Transverse colon (tissue), 4 donors: ENCODE data around the gene CNOT4.
"Not testable (repeated sequence)": the region's sequence is repeated elsewhere in the genome, so short reads cannot be mapped to it uniquely, and the experiment has no call there.

Experiments used
- EP300 ChIP-seq: sonication (generic); formaldehyde crosslinking; IDR thresholded peaks from one replicate; pipeline ENCODE4 v1.6.1; 2017; ENCODE audit warnings: antibody characterized with exemption, low read depth
- POLR2A ChIP-seq: fragments of 450-650 bp; IDR thresholded peaks from one replicate; pipeline ENCODE4 v1.6.1; 2016; ENCODE audit warnings: antibody characterized with exemption, mild to moderate bottlenecking, moderate library complexity
- POLR2AphosphoS5 ChIP-seq, 3 donors: sonication (generic); formaldehyde crosslinking; IDR thresholded peaks; one replicate each; pipeline ENCODE4 v1.6.1; 2016; ENCODE audit warnings: antibody characterized with exemption in 3 of 3
- TF ChIP-seq, protein P1 (sequence below), 5 experiments: fragments of 200-600 bp in 3 of 5; fragments of 450-650 bp in 2 of 5; sonication (generic) in 3 of 5; IDR thresholded peaks; 1 replicate in 2 of 5; 2 replicates in 3 of 5; pipeline ENCODE4 v1.5.1; 2016 to 2017; ENCODE audit warnings: antibody characterized with exemption in 5 of 5, inconsistent platforms in 3 of 5, mild to moderate bottlenecking in 2 of 5, moderate library complexity in 1 of 5

DNA sequence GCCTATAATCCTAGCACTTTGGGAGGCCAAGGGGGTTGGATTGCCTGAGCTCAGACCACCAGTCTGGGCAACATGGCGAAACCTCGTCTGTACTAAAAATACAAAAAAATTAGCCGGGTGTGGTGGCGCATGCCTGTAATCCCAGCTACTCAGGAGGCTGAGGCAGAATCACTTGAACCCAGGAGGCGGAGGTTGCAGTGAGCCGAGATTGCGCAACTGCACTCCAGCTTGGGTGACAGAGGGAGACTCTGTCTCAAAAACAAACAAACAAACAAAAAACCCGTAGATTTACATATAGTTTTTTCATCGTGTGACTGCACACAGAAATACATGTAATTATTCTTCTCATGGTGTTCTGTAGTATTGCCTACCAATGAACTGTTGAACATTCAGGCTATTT, 158.8 kb downstream of the CNOT4 start:
- TF ChIP-seq, protein P1, sequence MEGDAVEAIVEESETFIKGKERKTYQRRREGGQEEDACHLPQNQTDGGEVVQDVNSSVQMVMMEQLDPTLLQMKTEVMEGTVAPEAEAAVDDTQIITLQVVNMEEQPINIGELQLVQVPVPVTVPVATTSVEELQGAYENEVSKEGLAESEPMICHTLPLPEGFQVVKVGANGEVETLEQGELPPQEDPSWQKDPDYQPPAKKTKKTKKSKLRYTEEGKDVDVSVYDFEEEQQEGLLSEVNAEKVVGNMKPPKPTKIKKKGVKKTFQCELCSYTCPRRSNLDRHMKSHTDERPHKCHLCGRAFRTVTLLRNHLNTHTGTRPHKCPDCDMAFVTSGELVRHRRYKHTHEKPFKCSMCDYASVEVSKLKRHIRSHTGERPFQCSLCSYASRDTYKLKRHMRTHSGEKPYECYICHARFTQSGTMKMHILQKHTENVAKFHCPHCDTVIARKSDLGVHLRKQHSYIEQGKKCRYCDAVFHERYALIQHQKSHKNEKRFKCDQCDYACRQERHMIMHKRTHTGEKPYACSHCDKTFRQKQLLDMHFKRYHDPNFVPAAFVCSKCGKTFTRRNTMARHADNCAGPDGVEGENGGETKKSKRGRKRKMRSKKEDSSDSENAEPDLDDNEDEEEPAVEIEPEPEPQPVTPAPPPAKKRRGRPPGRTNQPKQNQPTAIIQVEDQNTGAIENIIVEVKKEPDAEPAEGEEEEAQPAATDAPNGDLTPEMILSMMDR (IDR thresholded peaks at IDR 0.05) = not testable (repeated sequence)
- TF ChIP-seq POLR2AphosphoS5 (IDR thresholded peaks at IDR 0.05); POLR2A; EP300: not testable (repeated sequence)
